ENCODE data around the gene MCMBP.

The MCMBP gene

GRCh38 chr10:119871881-119872609, 598 bp downstream of the MCMBP start (continued):
- TF ChIP-seq, protein P1, sequence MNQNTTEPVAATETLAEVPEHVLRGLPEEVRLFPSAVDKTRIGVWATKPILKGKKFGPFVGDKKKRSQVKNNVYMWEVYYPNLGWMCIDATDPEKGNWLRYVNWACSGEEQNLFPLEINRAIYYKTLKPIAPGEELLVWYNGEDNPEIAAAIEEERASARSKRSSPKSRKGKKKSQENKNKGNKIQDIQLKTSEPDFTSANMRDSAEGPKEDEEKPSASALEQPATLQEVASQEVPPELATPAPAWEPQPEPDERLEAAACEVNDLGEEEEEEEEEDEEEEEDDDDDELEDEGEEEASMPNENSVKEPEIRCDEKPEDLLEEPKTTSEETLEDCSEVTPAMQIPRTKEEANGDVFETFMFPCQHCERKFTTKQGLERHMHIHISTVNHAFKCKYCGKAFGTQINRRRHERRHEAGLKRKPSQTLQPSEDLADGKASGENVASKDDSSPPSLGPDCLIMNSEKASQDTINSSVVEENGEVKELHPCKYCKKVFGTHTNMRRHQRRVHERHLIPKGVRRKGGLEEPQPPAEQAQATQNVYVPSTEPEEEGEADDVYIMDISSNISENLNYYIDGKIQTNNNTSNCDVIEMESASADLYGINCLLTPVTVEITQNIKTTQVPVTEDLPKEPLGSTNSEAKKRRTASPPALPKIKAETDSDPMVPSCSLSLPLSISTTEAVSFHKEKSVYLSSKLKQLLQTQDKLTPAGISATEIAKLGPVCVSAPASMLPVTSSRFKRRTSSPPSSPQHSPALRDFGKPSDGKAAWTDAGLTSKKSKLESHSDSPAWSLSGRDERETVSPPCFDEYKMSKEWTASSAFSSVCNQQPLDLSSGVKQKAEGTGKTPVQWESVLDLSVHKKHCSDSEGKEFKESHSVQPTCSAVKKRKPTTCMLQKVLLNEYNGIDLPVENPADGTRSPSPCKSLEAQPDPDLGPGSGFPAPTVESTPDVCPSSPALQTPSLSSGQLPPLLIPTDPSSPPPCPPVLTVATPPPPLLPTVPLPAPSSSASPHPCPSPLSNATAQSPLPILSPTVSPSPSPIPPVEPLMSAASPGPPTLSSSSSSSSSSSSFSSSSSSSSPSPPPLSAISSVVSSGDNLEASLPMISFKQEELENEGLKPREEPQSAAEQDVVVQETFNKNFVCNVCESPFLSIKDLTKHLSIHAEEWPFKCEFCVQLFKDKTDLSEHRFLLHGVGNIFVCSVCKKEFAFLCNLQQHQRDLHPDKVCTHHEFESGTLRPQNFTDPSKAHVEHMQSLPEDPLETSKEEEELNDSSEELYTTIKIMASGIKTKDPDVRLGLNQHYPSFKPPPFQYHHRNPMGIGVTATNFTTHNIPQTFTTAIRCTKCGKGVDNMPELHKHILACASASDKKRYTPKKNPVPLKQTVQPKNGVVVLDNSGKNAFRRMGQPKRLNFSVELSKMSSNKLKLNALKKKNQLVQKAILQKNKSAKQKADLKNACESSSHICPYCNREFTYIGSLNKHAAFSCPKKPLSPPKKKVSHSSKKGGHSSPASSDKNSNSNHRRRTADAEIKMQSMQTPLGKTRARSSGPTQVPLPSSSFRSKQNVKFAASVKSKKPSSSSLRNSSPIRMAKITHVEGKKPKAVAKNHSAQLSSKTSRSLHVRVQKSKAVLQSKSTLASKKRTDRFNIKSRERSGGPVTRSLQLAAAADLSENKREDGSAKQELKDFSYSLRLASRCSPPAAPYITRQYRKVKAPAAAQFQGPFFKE (tag by site-specific recombination; IDR thresholded peaks at IDR 0.05; ENCODE audit: borderline replicate concordance) = no peak
- TF ChIP-seq ZNF654 (tag by site-specific recombination; IDR thresholded peaks at IDR 0.05; ENCODE audit: low read depth) (no peak), FEZF1 (tag by site-specific recombination; IDR thresholded peaks at IDR 0.05) (no peak), PATZ1 (tag by site-specific recombination; IDR thresholded peaks at IDR 0.05) (peak; percentile 42; the same call in 1 of the 2 replicates), ZNF311 (tag by site-specific recombination; IDR thresholded peaks at IDR 0.05; ENCODE audit: borderline replicate concordance) (no peak), ZNF830 (tag by site-specific recombination; IDR thresholded peaks at IDR 0.05; ENCODE audit: low read depth) (no peak), ZNF48 (tag by site-specific recombination; IDR thresholded peaks at IDR 0.05) (no peak), TRIM28 (IDR thresholded peaks at IDR 0.05; ENCODE audit: borderline replicate concordance, low read length) (no peak), KLF7 (tag by site-specific recombination; IDR thresholded peaks at IDR 0.05; ENCODE audit: borderline replicate concordance) (no peak), ELK4 (IDR thresholded peaks at IDR 0.05; ENCODE audit: borderline replicate concordance, low read depth, low read length) (no peak), ZNF239 (tag by site-specific recombination; IDR thresholded peaks at IDR 0.05) (no peak), ZBTB44 (tag by site-specific recombination; IDR thresholded peaks at IDR 0.05) (no peak), ZBTB8A (tag by site-specific recombination; IDR thresholded peaks at IDR 0.05) (peak; percentile 61), ZNF433 (tag by site-specific recombination; IDR thresholded peaks at IDR 0.05; ENCODE audit: low read depth) (no peak), MYNN (tag by site-specific recombination; IDR thresholded peaks at IDR 0.05; ENCODE audit: borderline replicate concordance) (no peak), ZNF521 (tag by site-specific recombination; IDR thresholded peaks at IDR 0.05) (no peak), SCRT2 (tag by site-specific recombination; IDR thresholded peaks at IDR 0.05) (no peak), ZNF791 (tag by site-specific recombination; IDR thresholded peaks at IDR 0.05) (no peak), ZNF223 (tag by site-specific recombination; IDR thresholded peaks at IDR 0.05) (no peak), ZNF354C (tag by site-specific recombination; IDR thresholded peaks at IDR 0.05; ENCODE audit: borderline replicate concordance, low read depth) (no peak), ZBTB20 (tag by site-specific recombination; IDR thresholded peaks at IDR 0.05) (peak; percentile 98)
- TF ChIP-seq, protein P2, sequence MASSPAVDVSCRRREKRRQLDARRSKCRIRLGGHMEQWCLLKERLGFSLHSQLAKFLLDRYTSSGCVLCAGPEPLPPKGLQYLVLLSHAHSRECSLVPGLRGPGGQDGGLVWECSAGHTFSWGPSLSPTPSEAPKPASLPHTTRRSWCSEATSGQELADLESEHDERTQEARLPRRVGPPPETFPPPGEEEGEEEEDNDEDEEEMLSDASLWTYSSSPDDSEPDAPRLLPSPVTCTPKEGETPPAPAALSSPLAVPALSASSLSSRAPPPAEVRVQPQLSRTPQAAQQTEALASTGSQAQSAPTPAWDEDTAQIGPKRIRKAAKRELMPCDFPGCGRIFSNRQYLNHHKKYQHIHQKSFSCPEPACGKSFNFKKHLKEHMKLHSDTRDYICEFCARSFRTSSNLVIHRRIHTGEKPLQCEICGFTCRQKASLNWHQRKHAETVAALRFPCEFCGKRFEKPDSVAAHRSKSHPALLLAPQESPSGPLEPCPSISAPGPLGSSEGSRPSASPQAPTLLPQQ (tag by site-specific recombination; IDR thresholded peaks at IDR 0.05) = 0 out of 2 replicates have a peak, but pooled peaks have one; percentile 21
- TF ChIP-seq, protein P3, sequence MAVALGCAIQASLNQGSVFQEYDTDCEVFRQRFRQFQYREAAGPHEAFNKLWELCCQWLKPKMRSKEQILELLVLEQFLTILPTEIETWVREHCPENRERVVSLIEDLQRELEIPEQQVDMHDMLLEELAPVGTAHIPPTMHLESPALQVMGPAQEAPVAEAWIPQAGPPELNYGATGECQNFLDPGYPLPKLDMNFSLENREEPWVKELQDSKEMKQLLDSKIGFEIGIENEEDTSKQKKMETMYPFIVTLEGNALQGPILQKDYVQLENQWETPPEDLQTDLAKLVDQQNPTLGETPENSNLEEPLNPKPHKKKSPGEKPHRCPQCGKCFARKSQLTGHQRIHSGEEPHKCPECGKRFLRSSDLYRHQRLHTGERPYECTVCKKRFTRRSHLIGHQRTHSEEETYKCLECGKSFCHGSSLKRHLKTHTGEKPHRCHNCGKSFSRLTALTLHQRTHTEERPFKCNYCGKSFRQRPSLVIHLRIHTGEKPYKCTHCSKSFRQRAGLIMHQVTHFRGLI (tag by site-specific recombination; IDR thresholded peaks at IDR 0.05) = no peak
- TF ChIP-seq, protein P4, sequence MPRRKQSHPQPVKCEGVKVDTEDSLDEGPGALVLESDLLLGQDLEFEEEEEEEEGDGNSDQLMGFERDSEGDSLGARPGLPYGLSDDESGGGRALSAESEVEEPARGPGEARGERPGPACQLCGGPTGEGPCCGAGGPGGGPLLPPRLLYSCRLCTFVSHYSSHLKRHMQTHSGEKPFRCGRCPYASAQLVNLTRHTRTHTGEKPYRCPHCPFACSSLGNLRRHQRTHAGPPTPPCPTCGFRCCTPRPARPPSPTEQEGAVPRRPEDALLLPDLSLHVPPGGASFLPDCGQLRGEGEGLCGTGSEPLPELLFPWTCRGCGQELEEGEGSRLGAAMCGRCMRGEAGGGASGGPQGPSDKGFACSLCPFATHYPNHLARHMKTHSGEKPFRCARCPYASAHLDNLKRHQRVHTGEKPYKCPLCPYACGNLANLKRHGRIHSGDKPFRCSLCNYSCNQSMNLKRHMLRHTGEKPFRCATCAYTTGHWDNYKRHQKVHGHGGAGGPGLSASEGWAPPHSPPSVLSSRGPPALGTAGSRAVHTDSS (tag by site-specific recombination; IDR thresholded peaks at IDR 0.05) = no peak

Measured in HEK293 (cell line).